GM20431 (cell line): ENCODE measurements around the gene RFTN1.

ENCODE experiments used
- in situ Hi-C: fragments of 300-500 bp; cut with MseI, MboI; formaldehyde crosslinking; loops from one replicate; pipeline ENCODE4 v1.15.0; 2020; ENCODE audit warnings: low sequenced_read_pairs; ENCODE audit not compliant: unreplicated experiment

The RFTN1 gene

GRCh38 chr3:16513141-16514020, at the start of gene RFTN1:
RFTN1 (minus strand) TSS chr3:16513699; CDS start chr3:16493869, 19,830 bp downstream.
- in situ Hi-C loops = no loop called here

GRCh38 chr3:16559653-16560365, 46.3 kb upstream of the RFTN1 start:
- in situ Hi-C loops = loop anchor here (10.0 kb wide), 1 partner anchor 275 kb away; no protein-coding TSS in a partner anchor

- in situ Hi-C loops = loop anchor here (10.0 kb wide), 1 partner anchor 269 kb away; no protein-coding TSS in a partner anchor
Measured at GRCh38 chr3:16554126-16554525, 40.6 kb upstream of the RFTN1 start.

GRCh38 chr3:16552757-16553156, 39.3 kb upstream of the RFTN1 start:
- in situ Hi-C loops = loop anchor here (10.0 kb wide), 1 partner anchor 268 kb away; no protein-coding TSS in a partner anchor

- in situ Hi-C loops = loop anchor here (10.0 kb wide), 1 partner anchor 267 kb away; no protein-coding TSS in a partner anchor
Measured at GRCh38 chr3:16551342-16551976, 38.0 kb upstream of the RFTN1 start.

GRCh38 chr3:16550676-16551341, 37.3 kb upstream of the RFTN1 start:
- in situ Hi-C loops = loop anchor here (10.0 kb wide), 1 partner anchor 266 kb away; no protein-coding TSS in a partner anchor

- in situ Hi-C loops = loop anchor here (10.0 kb wide), 1 partner anchor 265 kb away; no protein-coding TSS in a partner anchor
Measured at GRCh38 chr3:16550305-16550675, 36.8 kb upstream of the RFTN1 start.

- in situ Hi-C loops = no loop called here
Measured at GRCh38 chr3:16548721-16549120, 35.2 kb upstream of the RFTN1 start.

- in situ Hi-C loops = no loop called here
Measured at GRCh38 chr3:16547561-16548357, 34.3 kb upstream of the RFTN1 start.

- in situ Hi-C loops = no loop called here
Measured at GRCh38 chr3:16546186-16547010, 32.9 kb upstream of the RFTN1 start.

GRCh38 chr3:16545413-16546185, 32.1 kb upstream of the RFTN1 start:
- in situ Hi-C loops = no loop called here

GRCh38 chr3:16543242-16543864, 29.9 kb upstream of the RFTN1 start:
- in situ Hi-C loops = no loop called here

GRCh38 chr3:16538507-16538906, 25.0 kb upstream of the RFTN1 start:
- in situ Hi-C loops = no loop called here

- in situ Hi-C loops = no loop called here
Measured at GRCh38 chr3:16536996-16537395, 23.5 kb upstream of the RFTN1 start.

- in situ Hi-C loops = no loop called here
Measured at GRCh38 chr3:16536344-16536663, 22.8 kb upstream of the RFTN1 start.

GRCh38 chr3:16534640-16535262, 21.3 kb upstream of the RFTN1 start:
- in situ Hi-C loops = no loop called here
